Left colon (tissue), 2 donors: Measurements from ENCODE around the gene ANKS1A. TPM values are rescaled to one million over a fixed set of nuclear protein-coding genes. Genes with fewer than 3 reads are reported as not detected.
A peak's percentile ranks its signal among the peaks of the same experiment; 100 is the strongest.

Experiments
- ATAC-seq: fragments of 200-7000 bp; cut with Tn5 transposase; one replicate; pipeline ENCODE4 v1.9.1; 2020; ENCODE audit warnings: mild to moderate bottlenecking, moderate library complexity
- DNase-seq, 2 donors: peaks; one replicate each; pipeline ENCODE4 v3.0.0-alpha.2; 2020
- intact Hi-C, 2 donors: fragments of 100-400 bp; cut with DNase I in 1 of 2; cut with micrococcal nuclease in 1 of 2; formaldehyde crosslinking; loops; one replicate each; pipeline versions ENCODE4 v1.11.2 to v1.14.0; 2022; cut with DNase I, micrococcal nuclease
- total RNA-seq, 2 donors: library from RNA; stranded (reverse); fragmentation: NEBNext Ultra II Directional; extraction: Animal tissue kit (Norgen Biotek cat#: 25700); gene quantifications; one replicate each; pipeline ENCODE4 v1.2.1, GENCODE V29; 2021
- donor health status: DM: no; HTN: no; CAD: no.
- donor health status: DM: yes; HTN: yes; CAD: no.

Gene ANKS1A
- total RNA-seq, 2 donors from 2014 or later, result 31.8 to 32.0 TPM

DNA sequence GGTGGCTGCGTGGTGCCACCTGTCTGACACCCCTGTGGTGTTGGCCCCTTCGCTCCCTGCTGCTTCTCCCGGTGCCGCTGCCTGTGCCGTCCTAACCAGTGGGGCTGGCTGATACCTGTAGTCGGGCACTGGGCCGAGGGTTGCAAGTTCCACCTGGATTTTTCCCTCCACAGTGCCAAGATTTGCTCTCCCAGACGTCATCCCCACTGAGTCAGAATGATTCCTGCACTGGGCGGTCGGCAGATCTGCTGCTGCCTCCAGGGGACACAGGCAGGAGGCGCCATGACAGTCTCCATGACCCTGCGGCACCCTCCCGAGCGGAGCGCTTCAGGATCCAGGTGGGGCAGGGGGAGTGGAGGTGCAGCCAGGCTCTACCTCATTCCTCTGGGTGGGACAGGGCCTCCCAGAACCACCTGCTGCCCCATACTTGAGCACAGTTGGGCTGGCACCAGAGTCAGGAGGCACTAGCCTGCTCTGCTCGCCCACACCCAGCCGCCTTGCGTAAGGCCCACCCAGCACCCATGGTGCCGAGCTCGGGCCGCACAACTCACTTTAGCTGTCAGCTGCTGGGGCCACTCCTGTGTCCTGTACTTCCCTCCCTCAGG lies 191.9 kb downstream of the ANKS1A start:
- intact Hi-C loops, result no loop called here
- ATAC-seq, result no peak
- no peak for DNase-seq

DNA sequence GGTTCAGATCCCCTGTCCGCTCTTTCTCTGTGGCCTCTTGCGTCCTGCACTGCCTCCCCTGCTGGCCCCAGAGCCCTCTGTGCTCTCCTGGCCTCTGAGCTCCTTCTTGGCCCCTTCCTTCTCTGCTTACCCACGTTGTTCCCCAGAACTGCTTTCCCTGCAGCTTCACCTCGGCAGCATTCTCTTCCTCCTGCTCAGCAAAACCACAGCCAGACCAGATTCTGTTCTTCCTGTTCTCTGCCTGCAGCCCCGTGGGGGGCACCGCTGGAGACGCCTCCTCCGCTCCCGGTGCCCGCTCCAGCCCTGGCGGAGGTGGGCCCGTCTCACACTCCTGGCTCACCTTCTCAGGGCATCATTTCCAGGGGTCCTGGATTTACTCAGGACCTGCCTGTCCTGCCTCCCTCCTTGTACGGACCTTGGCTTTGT lies 192.4 kb downstream of the ANKS1A start:
- DNase-seq (no peak), ATAC-seq (no peak)
- intact Hi-C loops, result no loop called here

DNA sequence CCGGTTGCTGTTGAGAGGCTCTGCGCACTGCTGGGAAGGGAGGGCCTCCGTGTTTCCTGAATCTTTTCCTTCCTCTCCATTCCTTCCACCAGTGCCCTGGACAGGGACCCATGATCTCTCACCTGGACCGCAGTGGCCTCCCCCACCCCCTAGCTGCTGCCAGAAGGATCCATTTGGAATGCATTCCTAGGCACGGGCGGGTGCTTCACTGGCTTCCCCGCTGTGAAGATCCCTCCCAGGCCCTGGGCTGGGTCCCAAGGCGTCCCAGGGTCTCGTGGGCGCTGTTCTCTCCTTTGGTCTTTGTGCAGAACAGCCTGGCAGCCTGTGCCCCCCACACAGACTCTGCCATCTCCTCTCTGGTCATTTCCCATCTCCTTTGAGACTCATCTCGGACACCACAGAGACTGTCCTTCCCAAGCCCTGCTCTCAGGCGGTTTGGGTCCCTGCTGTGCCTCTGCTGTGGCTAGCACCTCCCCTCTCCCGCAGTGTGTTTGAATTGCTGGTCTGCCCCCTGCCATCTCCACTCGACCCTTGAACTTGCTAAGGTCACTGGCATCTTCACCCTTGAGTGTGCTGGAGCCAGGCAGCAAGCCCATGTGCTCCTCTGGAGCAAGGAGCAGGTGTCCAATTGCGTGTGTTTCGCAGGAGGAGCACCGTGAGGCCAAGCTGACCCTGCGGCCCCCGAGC lies 193.1 kb downstream of the ANKS1A start:
- DNase-seq (no peak), ATAC-seq (no peak)
- intact Hi-C loops, result no loop called here

DNA sequence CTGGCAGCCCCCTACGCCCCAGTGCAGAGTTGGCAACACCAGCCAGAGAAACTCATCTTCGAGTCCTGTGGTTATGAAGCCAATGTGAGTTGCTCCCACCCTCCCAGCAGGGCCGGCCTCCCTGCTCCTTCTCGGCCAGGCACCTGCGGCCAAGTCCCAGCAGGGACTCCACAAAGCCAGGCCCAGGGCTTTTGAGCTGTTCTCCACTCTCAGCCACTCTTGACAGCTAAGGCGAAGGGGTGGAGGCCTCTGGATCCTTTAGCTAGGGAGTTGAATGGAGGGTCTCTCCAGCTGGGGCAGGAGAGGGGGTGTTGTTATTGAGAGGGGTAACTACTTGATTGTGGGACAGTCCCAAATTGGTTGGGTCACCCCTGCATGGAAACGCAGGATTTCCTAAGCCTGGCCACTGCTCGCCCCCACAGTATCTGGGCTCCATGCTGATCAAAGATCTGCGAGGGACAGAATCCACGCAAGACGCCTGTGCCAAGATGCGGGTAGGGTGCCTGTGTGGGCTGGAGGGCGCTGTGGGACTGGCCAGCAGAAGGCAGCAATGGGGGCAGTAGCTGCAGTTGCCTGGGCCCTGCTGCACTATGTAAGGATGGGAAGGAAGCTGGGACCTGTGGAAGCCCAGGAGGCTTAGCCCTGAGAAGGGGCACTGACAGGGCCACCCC lies 193.8 kb downstream of the ANKS1A start:
- DNase-seq (no peak), ATAC-seq (no peak)
- intact Hi-C loops, result no loop called here

DNA sequence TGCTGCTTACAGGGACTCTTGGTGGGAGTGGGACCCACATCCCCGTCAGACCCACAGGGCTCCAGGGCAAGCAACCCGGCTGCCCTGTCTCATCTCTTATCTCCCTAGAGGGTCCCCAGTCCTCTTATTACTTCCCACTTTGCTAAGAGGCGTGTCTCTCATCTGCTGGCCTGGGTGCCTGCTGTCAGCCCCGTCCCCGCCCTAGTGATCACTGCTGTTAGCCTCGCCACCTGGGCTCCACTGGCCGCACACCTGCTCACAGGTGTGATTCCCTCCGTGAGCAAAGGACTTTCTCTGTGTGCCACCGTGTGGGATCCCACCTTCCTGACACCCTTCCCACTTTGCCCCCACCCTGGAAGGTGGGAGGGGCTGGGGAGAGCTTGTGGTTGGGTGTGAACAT lies 194.5 kb downstream of the ANKS1A start:
- intact Hi-C loops, result no loop called here
- DNase-seq (peak in 1 of 2 donors; percentile 54), ATAC-seq (peak; percentile 76)

DNA sequence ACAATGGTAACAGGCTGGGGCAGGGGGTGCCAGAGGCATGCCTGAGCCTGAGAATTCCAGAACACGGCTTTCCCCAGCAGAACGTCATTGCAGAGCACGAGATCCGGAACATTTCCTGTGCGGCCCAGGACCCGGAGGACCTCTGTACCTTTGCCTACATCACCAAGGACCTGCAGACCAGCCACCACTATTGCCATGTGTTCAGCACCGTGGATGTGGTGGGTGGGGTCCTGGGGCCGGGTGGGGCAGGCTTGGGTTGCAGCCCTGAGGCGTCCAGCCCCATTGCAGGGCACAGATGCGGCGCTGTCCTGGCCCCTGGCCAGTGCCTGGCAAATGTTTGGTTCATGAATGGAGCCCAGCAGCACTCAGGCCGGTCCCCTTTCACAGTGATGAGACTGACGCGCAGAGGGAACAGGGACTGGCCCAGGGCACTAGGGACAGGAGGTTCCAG lies 195.0 kb downstream of the ANKS1A start:
- intact Hi-C loops, result no loop called here

DNA sequence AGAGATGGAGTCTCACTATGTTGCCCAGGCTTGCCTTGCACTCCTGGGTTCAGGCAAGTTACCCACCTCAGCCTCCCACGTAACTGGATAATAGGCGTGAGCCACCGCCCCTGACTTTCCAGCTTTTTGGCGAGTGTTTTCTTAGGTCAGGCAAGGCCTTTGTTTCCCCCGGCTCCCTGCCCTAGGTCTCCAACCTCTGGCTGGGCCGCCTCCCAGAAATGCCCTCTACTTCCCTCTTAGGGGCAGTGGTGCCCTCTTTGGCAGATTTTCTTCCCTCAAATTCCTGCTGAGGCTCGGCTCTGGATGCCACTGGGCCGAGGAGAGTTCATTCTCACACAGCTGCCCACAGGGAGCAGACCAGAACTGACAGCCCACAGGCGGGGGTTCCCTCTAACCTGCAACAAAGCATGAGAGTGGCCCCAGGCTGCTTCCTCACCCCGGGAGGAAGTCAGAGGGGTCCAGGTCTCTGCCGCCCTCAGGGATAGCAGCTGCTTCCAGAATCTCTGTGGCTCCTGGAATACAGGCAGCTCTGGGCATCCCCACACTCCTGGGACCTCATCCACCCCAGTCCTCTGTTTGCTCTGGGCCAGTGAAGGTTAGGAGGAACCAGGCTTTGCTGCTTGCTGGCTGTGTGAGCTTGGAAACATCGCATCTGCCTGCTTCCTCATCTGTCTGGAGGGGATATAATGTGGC lies 195.6 kb downstream of the ANKS1A start:
- ATAC-seq (no peak), DNase-seq (no peak)
- intact Hi-C loops, result no loop called here

More for the DNA sequence above, 195.0 kb downstream of the ANKS1A start:
- ATAC-seq (peak; percentile 40), DNase-seq (peak in 1 of 2 donors; percentile 28)

DNA sequence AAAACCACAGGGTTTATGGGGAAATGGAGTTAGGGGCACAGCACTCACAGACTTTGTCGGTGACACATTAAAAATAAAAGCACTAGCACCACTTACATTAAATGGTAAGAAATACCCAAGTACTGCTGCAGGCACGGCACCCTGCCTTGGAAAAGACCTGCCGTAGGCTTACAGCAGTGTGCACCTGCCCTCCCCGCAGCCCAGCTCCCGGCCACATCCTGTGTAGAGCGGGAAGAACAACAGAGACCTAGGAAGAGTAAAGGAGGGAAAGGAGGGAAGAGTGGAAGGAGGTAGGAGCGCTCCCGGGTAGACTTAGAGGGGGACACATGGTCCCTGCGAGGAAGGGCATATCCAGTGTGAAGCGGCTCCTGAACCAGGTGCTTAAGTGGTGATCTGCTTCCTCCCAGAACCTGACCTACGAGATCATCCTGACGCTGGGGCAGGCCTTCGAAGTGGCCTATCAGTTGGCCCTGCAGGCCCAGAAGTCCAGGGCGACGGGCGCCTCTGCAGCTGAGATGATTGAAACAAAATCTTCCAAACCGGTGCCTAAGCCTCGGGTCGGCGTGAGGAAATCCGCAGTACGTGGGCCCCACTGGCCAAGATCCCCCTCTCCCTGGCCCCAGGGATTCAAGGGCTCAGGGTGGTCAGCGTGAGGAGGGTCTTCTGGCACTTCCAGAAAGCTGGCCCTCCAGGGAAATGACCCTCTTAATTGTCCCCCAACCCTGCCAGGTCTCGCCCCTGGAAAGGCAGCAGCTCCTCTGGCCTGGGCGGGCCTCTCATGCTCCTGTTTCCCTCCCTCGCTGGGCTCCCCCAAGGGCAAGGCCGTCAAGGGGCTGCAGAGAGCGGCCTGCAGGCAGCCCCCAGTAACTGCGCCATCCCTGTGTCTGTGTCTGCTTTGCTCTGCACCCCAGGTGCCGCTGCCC lies 196.6 kb downstream of the ANKS1A start:
- intact Hi-C loops, result no loop called here
- no peak for ATAC-seq
- DNase-seq, result no peak

DNA sequence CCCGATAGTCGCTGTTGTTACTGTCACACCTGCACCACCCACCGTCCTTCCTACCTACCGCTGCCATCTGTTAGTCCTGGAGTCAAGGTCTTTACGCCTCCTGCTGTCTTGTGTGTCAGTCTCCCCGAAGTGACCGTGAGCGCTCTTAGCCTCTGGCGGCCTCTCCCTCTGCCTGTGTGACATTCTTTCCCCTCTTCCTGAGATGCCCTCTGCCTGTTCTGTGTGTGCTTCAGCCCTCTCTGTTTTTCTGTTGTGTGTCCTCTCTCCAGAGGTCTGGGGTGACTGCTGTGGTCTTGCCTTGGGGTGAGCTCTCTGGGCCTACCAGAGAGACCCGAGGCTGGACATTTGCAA lies 197.2 kb downstream of the ANKS1A start:
- intact Hi-C loops, result no loop called here
- ATAC-seq (no peak), DNase-seq (no peak)

DNA sequence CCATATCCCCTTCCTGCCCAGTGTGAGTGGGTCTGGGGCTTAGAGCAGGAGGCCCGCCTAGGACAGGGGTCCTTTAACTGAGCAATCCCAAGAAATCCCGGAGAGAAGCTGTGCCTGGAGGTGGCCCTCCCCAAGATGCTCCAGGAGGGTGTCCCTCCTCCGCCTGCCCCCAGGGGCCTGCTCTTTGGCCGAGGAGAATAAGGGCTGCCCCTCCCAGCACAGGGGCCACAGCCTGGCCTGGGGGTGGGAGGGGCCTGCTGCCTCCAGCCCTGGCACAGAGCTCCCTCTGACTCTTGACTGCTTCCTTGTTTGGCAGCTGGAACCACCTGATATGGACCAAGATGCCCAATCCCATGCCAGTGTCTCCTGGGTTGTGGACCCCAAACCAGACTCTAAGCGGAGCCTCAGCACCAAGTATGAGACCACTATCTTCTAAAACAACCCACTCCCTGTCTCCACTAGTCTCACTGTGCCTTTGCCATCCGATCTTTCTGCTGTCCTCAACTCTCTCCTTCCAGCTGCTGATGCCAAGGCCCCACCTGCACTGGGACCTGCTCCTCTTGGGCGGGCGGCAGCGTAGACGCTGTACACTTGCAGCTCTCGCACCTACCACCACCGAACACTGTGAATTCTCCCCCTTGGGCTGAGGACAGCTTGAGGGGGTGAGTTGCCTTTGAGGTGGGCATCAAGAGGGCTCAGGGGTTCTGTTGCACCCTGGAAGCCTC lies 197.7 kb downstream of the ANKS1A start:
- ATAC-seq (no peak), DNase-seq (no peak)
- intact Hi-C loops, result no loop called here

DNA sequence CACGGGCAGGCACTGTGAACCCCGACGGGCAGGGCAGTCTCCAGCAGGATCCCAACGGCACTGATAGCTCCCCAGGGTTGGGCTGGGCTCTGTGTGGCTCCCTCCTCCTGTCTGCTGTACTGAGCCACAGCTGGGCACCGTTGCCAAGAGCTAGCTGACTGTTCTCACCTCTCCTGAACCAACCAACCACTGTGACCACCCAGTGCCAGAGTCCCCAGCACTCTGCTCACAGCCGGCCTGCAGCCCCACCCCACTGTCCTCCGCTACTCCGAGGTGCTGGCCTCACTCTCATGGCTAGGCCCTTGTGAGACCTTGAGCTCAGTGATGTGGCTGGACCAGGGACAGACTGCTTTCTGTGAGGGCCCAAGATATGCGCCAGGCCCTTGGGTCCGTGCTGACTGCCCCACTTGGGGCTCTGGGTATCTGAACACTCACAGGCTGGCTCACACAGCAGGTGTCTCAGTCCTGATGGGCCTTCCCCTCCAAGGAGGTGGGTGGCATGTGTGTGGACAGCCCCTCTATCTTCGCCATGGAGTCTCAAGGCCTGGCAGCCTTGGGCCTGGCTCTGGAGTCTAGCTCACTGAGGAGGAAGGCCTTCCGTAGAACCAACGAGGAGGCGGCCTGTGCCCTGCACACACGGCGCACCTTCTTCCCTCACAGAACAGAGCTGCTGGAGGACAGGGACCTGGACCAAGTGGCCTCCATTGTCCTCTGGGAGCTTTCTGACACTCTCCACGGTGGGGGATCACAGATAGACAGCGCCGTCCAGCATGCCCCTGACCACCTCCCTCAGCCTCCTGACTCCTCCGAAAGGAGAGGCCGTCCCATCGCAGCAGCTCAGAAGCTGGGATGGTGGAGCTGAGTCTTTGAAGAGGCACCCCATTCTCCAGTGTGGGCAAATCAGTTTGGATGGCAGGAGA lies 198.6 kb downstream of the ANKS1A start:
- ATAC-seq (no peak), DNase-seq (no peak)
- intact Hi-C loops, result no loop called here

DNA sequence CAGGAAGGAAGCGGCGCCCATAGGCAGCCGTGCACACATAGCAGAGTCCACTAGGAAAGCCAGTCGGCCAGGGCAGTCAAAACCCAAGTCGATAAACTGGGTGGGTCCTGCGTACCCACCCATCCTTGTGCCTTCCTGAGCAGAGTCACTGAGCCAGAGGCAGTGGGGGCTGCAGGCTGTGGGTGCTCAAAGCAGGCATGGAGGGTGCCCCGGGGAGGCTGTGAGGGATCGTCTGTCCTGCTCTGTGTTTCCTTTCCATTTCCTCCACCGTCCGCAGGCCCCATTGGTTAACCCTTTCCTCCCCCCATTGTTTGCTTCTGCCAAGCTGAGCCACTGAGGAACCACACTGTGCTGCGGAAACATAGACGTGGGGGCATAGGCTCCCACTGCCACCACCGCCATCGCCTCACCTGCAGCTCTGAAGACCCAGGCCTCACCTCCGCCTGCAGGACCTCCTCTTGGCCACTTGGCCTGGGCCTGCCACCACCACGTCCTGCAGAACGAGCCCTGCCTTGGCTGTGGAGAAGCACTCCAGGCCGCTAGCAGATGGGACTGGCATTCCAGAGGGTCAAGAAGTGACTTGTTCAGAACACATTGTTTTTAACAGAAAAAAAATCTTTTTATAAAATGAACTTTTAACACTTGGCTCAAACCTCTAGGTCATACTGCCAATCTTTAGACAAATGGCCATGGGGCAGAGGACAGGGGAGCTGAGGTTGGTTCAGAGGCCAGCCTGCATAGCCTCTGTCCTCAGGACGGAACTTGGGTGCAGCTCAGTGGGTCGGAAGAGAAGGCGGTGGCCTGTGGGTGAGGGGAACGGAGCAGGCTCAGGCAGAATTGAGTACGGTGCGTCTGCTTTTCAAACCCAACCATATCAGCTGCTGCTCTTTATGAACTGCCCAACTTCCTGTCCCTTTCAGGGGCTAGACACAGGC lies 199.5 kb downstream of the ANKS1A start:
- ATAC-seq (no peak), DNase-seq (no peak)
- intact Hi-C loops, result no loop called here

DNA sequence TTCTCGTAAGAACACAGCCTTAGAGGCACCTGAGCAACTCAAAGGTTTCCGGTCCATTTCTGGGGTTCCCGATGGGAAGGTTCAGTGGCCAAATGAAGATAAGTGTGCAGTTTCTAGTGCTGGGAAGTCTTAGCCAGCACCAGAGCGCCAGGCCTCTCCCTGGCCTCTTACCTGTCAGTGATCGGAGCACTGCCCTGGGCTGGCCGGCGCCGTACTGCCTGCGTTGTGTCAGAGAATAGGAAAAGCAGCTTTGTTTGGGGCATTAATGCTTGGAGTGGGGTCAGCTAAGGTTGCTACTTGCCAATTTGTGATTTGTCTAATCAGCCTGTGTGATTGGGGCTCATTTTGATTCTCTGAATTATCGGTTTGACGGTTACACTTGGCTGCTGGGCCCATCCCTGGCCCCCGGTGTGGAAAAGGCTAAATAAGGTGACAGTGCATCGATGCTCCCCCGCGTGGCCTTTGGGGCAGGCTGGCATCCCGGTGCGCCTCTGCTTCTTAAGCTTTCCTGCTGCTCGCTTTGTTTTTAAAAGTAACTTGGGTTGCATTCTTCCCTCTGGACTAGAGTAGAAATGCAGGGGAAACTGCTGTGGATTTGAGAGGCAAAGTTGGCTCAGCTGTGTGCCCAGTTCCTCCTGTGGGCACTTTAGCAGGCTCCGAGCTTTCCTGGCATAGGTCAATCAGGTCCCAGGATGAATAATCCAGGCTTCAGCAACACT lies 200.3 kb downstream of the ANKS1A start:
- ATAC-seq (no peak), DNase-seq (no peak)
- intact Hi-C loops, result no loop called here

DNA sequence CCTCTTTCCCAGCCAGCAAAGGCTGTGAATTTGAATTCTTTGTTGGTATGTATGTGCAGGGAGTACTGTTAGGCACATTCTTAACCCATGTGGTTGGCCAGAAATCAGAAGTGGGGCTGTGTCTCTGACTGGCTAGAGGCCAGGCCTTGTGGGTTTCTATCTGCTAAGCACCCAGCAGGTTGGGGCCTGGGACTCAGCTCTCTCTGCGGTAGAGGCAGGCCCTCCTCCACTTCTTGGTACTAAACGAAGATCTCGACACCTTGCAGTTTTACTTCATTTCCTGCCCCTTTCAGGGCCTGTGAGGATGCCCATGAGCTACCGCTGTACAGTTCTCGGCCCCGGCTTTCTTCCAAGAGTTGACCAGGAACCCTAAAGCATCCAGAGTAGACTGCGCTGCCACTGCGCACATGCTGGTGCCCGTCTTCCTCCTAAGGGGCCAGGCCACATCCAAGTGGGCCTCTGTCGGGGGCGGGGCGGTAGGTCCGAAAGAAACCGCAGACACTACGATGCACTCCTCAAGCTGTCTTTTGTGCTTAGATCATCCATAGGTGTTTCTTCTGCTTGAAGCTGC lies 201.0 kb downstream of the ANKS1A start:
- ATAC-seq, result no peak
- intact Hi-C loops, result no loop called here
- DNase-seq, result no peak

DNA sequence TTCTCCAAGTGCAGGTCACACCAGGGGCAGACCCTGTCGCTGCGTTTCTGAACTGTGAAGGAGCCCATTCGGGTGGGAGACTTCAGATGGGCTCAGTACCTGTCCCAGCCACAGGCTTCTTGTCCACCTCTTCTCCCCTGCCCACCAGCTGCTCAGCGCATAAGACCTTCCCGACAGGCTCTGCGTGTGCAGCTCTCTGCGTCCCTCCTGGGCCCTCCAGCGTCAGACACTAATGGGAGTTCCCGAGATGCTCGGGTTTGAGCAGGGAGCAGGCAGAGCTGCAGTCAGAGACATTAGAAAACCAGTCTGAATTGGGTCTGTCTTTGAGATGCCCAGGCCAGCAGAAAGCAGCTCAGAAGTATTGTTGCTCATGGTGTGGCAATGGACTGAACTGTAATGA lies 201.7 kb downstream of the ANKS1A start:
- intact Hi-C loops, result no loop called here

More for the DNA sequence above, 201.7 kb downstream of the ANKS1A start:
- ATAC-seq (no peak), DNase-seq (no peak)
